ENCODE measurements around the gene DEUP1. TPM values are rescaled to one million over a fixed set of nuclear protein-coding genes. Genes with fewer than 3 reads are reported as not detected.

DEUP1 gene
- total and polyA plus RNA-seq, 4 donors: 0.39 to 2.4 (median 1.2) TPM

GRCh38 chr11:93403930-93404329 lies 73.4 kb downstream of the DEUP1 start:
- WGBS, 2 donors: 86 to 91% methylated on average over 3 of the region's 3 CpGs
- Histone ChIP-seq H3K9ac (ENCODE audit: insufficient read depth in 1 of 2, low read length in 2 of 2) (no peak overlapping the region), H3K27me3 (ENCODE audit: control insufficient read depth in 3 of 3, insufficient read depth in 3 of 3, low read length in 2 of 3) (no peaks in the 10 kb centered on the region), H3K4me3 (no peak overlapping the region), H3K27ac (ENCODE audit: low read depth in 1 of 2, low read length in 1 of 2) (no peak overlapping the region), H3K36me3 (ENCODE audit: control insufficient read depth in 4 of 4, insufficient read depth in 4 of 4, low read length in 4 of 4) (no peaks in the 10 kb centered on the region), H3K9me3 (ENCODE audit: control insufficient read depth in 4 of 4, insufficient read depth in 3 of 4, low read length in 3 of 4) (no peaks in the 10 kb centered on the region), H3K4me1 (ENCODE audit: control insufficient read depth in 5 of 5, insufficient read depth in 5 of 5, low read length in 5 of 5) (no peaks in the 10 kb centered on the region)
- DNase-seq: no peak
- no peak for ATAC-seq (ENCODE audit: insufficient read depth, low FRiP score)
- no peak for TF ChIP-seq CTCF (IDR thresholded peaks at IDR 0.05; ENCODE audit: control extremely low read depth, extremely low read depth)

- Histone ChIP-seq H3K9ac (ENCODE audit: insufficient read depth in 1 of 2, low read length in 2 of 2) (no peak overlapping the region), H3K9me3 (ENCODE audit: control insufficient read depth in 4 of 4, insufficient read depth in 3 of 4, low read length in 3 of 4) (no peaks in the 10 kb centered on the region), H3K27me3 (ENCODE audit: control insufficient read depth in 3 of 3, insufficient read depth in 3 of 3, low read length in 2 of 3) (no peaks in the 10 kb centered on the region), H3K27ac (ENCODE audit: low read depth in 1 of 2, low read length in 1 of 2) (no peak overlapping the region), H3K4me3 (no peak overlapping the region), H3K36me3 (ENCODE audit: control insufficient read depth in 4 of 4, insufficient read depth in 4 of 4, low read length in 4 of 4) (no peaks in the 10 kb centered on the region), H3K4me1 (ENCODE audit: control insufficient read depth in 5 of 5, insufficient read depth in 5 of 5, low read length in 5 of 5) (peaks cover 0 to 5% (median 0%) of the 10 kb centered on the region in 5 donors)
- 87 to 93% methylated on average over 2 of the region's 2 CpGs for WGBS, 2 donors
- ATAC-seq (ENCODE audit: insufficient read depth, low FRiP score) (no peak), DNase-seq (no peak)
- TF ChIP-seq CTCF (IDR thresholded peaks at IDR 0.05; ENCODE audit: control extremely low read depth, extremely low read depth): no peak
Observed at GRCh38 chr11:93407777-93408401, 77.3 kb downstream of the DEUP1 start.

GRCh38 chr11:93410441-93410840 lies 79.9 kb downstream of the DEUP1 start:
- 81 to 90% methylated on average over 3 of the region's 3 CpGs for WGBS, 2 donors
- DNase-seq (no peak), ATAC-seq (ENCODE audit: insufficient read depth, low FRiP score) (no peak)
- no peak for TF ChIP-seq CTCF (IDR thresholded peaks at IDR 0.05; ENCODE audit: control extremely low read depth, extremely low read depth)
- peaks cover 0 to 5% (median 0%) of the 10 kb centered on the region in 5 donors for H3K4me1 ChIP-seq (ENCODE audit: control insufficient read depth in 5 of 5, insufficient read depth in 5 of 5, low read length in 5 of 5)
- H3K27ac ChIP-seq (ENCODE audit: low read depth in 1 of 2, low read length in 1 of 2): no peak overlapping the region
- H3K4me3 ChIP-seq: no peak overlapping the region
- H3K9me3 ChIP-seq (ENCODE audit: control insufficient read depth in 4 of 4, insufficient read depth in 3 of 4, low read length in 3 of 4): no peaks in the 10 kb centered on the region
- no peak overlapping the region for H3K9ac ChIP-seq (ENCODE audit: insufficient read depth in 1 of 2, low read length in 2 of 2)
- H3K36me3 ChIP-seq (ENCODE audit: control insufficient read depth in 4 of 4, insufficient read depth in 4 of 4, low read length in 4 of 4): no peaks in the 10 kb centered on the region
- no peaks in the 10 kb centered on the region for H3K27me3 ChIP-seq (ENCODE audit: control insufficient read depth in 3 of 3, insufficient read depth in 3 of 3, low read length in 2 of 3)

- no peak for ATAC-seq (ENCODE audit: insufficient read depth, low FRiP score)
- Histone ChIP-seq H3K4me1 (ENCODE audit: control insufficient read depth in 5 of 5, insufficient read depth in 5 of 5, low read length in 5 of 5) (peaks cover 0 to 5% (median 0%) of the 10 kb centered on the region in 5 donors), H3K27me3 (ENCODE audit: control insufficient read depth in 3 of 3, insufficient read depth in 3 of 3, low read length in 2 of 3) (no peaks in the 10 kb centered on the region), H3K9ac (ENCODE audit: insufficient read depth in 1 of 2, low read length in 2 of 2) (no peak overlapping the region), H3K4me3 (no peak overlapping the region), H3K27ac (ENCODE audit: low read depth in 1 of 2, low read length in 1 of 2) (no peak overlapping the region), H3K9me3 (ENCODE audit: control insufficient read depth in 4 of 4, insufficient read depth in 3 of 4, low read length in 3 of 4) (no peaks in the 10 kb centered on the region), H3K36me3 (ENCODE audit: control insufficient read depth in 4 of 4, insufficient read depth in 4 of 4, low read length in 4 of 4) (no peaks in the 10 kb centered on the region)
- no peak for TF ChIP-seq CTCF (IDR thresholded peaks at IDR 0.05; ENCODE audit: control extremely low read depth, extremely low read depth)
- DNase-seq: peak in 1 of 3 donors; percentile 6
Observed at GRCh38 chr11:93411705-93412104, 81.2 kb downstream of the DEUP1 start.

Measured in lung (tissue), 12 donors.